ENCODE results near the gene CACNG4.
"Not testable (repeated sequence)": the region's sequence is repeated elsewhere in the genome, so short reads cannot be mapped to it uniquely, and the experiment has no call there.

The CACNG4 gene

GRCh38 chr17:67041119-67041518 lies 76.6 kb downstream of the CACNG4 start:
- DNase-seq (ENCODE audit: low read depth in 1 of 2, low spot score in 1 of 2), result not testable (repeated sequence)

GRCh38 chr17:67041531-67041930 lies 77.0 kb downstream of the CACNG4 start:
- DNase-seq (ENCODE audit: low read depth in 1 of 2, low spot score in 1 of 2), result no peak

- DNase-seq (ENCODE audit: low read depth in 1 of 2, low spot score in 1 of 2), result no peak
These were observed 77.7 kb downstream of the CACNG4 start for GRCh38 chr17:67041941-67042899.

- DNase-seq (ENCODE audit: low read depth in 1 of 2, low spot score in 1 of 2), result no peak
These were observed 78.8 kb downstream of the CACNG4 start for GRCh38 chr17:67043283-67043682.

GRCh38 chr17:67044016-67044772 lies 79.7 kb downstream of the CACNG4 start, which contains the start of gene CACNG1:
CACNG1 (plus strand) TSS chr17:67044554; CDS start chr17:67044661, 107 bp downstream.
- DNase-seq (ENCODE audit: low read depth in 1 of 2, low spot score in 1 of 2), result no peak

DNA sequence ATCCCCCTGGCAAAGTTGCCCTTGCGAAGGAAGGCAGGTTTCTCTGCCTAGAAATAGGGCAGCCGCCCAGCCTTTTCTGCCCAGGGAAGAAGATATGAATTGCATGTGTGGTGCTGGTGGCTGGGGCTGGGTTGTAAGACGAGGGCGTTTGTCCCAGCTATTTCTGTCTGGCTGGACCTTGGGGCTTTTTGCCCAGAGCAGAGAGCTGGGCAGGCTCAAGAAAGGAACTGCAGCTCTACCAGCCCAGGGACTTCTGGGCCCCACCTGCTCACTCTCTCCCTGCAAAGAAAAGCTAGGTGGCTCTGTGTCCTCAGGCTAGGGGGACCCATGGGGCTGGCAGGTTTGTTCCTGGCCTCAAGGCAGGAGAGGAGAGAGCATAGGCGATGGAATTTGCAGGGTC lies 80.4 kb downstream of the CACNG4 start:
- no peak for DNase-seq (ENCODE audit: low read depth in 1 of 2, low spot score in 1 of 2)

DNA sequence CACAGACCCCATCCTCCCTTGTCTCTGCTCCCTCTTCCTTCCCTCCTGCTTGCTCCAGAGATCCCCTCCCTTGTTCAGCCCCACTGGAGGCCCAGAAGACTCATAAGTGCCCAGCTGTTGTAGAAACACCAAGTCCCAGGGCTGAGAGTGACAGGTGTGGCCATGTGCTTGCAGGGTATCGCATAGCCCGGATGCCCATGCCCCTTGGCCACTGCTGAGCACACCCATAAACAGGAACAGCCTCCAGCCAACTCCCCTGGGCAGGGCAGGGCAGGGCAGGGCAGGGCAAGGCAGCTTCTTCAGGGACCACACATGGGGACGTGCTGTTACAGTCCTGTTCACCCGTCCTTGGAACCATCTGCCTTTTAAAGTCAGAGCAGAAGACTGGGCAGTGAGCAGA lies 81.9 kb downstream of the CACNG4 start:
- DNase-seq (ENCODE audit: low read depth in 1 of 2, low spot score in 1 of 2), result no peak

GRCh38 chr17:67047382-67047781 lies 82.9 kb downstream of the CACNG4 start:
- no peak for DNase-seq (ENCODE audit: low read depth in 1 of 2, low spot score in 1 of 2)

DNA sequence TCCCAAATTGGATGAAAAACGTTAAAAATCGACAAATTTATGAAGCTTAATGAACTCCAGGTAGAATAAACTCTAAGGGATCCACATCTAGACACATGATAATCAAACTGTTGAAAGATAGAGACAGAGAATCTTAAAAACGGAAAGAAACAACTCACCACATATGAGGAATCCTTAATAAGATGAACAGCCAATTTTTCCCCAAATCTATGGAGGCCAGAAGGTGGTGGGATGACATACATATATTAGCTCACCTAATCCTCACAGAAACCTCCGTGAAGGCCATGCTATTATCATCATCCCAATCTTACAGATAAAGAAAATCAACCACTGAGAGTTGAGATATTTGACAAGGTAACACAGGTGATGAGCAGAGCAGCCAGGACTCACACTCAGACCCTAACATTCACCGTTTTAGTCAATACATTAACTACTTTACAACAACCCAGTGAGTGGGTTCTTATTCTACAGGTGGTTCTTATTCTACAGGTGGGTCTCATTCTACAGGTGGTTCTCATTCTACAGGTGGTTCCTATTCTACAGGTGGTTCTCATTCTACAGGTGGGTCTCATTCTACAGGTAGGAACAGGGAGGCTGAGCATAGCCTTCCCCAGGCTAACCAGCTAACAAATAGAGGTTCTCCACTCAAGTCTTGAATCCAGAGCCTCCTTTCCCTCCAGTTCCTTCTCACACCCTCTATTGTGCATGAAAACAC lies 84.7 kb downstream of the CACNG4 start:
- no peak for DNase-seq (ENCODE audit: low read depth in 1 of 2, low spot score in 1 of 2)

GRCh38 chr17:67050066-67050465 lies 85.6 kb downstream of the CACNG4 start:
- DNase-seq (ENCODE audit: low read depth in 1 of 2, low spot score in 1 of 2), result no peak

- no peak for DNase-seq (ENCODE audit: low read depth in 1 of 2, low spot score in 1 of 2)
These were observed 86.1 kb downstream of the CACNG4 start for GRCh38 chr17:67050471-67051154.

DNA sequence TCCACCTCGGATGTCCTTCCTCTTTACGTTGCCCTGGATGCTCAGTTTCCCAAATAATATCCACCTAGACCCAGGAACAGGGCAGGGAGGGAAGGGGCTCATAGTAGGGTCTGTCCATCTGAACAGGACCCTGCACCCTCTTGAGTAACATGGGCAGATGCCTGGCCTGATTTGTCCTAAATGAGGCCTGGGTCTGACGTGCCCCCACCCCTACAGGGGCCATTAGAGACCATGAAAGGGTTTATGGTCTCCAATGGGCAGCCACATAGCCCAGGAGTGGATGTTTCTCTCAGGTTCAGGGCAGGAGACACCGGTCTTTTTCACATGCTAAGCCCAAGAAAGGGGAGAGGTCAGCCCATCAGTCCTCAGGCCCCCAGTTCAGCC lies 86.6 kb downstream of the CACNG4 start:
- DNase-seq (ENCODE audit: low read depth in 1 of 2, low spot score in 1 of 2), result no peak

- DNase-seq (ENCODE audit: low read depth in 1 of 2, low spot score in 1 of 2), result no peak
These were observed 87.3 kb downstream of the CACNG4 start for GRCh38 chr17:67051837-67052236.

- no peak for DNase-seq (ENCODE audit: low read depth in 1 of 2, low spot score in 1 of 2)
These were observed 88.4 kb downstream of the CACNG4 start for GRCh38 chr17:67052720-67053437.

DNA sequence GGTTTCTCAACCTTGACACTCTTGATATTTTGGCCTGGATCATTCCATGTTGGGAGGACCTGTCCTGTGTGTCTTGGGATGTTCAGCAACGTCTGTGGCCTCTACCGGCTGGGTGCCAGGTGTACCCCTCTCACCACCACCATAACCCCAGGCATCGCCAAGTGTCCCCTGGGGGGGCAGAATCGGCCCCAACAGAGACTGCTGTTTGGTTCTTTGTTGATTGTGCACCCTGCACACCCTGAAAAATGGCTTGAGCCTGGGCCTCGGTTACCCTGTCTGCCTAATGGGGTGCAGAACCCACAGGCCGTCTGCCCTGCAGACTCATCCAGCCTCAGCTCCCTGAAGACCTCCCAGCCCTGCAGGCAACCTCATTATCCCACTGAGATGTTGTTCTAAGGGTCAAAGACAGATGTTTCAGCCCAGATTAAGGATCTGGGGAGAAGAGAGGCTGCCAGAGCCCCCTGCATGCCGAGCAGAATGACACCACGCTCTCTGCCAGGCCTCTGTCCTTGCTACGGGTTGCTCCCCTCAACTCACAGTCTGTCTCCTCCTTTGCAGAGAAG lies 89.0 kb downstream of the CACNG4 start:
- no peak for DNase-seq (ENCODE audit: low read depth in 1 of 2, low spot score in 1 of 2)

- DNase-seq (ENCODE audit: low read depth in 1 of 2, low spot score in 1 of 2), result no peak
These were observed 89.6 kb downstream of the CACNG4 start for GRCh38 chr17:67054011-67054591.

DNA sequence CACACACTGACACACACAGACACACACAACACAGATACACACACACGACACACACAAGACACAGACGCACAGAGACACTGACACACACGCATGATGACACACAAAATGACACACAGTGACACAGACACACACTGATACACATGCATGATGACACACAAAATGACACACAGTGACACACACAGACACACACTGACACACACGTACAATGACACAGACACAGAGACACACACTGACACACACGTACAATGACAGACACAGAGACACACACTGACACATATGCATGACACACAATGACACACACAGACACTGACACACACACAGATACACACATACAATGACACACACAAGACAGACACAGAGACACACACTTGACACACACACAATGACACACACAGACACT lies 90.1 kb downstream of the CACNG4 start:
- DNase-seq (ENCODE audit: low read depth in 1 of 2, low spot score in 1 of 2), result no peak

DNA sequence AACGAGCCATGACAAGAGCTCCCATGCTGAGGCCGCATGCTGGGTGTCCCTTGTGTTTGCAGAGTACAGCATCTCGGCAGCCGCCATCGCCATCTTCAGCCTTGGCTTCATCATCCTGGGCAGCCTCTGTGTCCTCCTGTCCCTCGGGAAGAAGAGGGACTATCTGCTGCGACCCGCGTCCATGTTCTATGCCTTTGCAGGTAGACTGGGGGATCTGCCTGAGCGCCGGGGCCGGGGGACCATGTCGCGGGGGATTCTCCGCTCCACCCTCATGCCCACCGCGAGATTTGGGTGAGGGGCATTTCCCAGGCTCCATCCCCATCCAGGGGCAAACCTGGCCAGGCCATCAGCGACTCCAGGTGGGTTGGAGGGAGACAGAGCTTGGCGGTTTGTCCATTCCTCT lies 90.5 kb downstream of the CACNG4 start:
- no peak for DNase-seq (ENCODE audit: low read depth in 1 of 2, low spot score in 1 of 2)
